AG04449 (cell line): ENCODE results near the gene MAML1.

ENCODE experiments used
- CTCF ChIA-PET: fragments of 350-600 bp; formaldehyde crosslinking; extraction: SDS; loops from one replicate; lab custom pipeline; 2021; ENCODE audit warnings: antibody characterized with exemption; lab: Yijun Ruan, JAX
- POLR2A ChIA-PET: fragments of 400-600, 350-600 bp; formaldehyde crosslinking; extraction: SDS; loops from one replicate; lab custom pipeline; 2020; ENCODE audit warnings: antibody characterized with exemption, inconsistent platforms; lab: Yijun Ruan, JAX
- DNase-seq: peaks from one replicate; pipeline ENCODE4 v3.0.0-alpha.2; 2010; ENCODE audit warnings: low read depth, low spot score
- H3K4me3 ChIP-seq: 2 replicates; pipeline ENCODE4 v1.5.1; 2011; ENCODE audit warnings: low read depth, mild to moderate bottlenecking, control low read depth, low read length
- TF ChIP-seq, protein P1 (sequence below): IDR thresholded peaks from one replicate; pipeline ENCODE4 v1.5.1; 2011; ENCODE audit warnings: mild to moderate bottlenecking, moderate library complexity, low read length, control low read depth, inconsistent platforms; ENCODE audit not compliant: insufficient read depth; ENCODE audit errors: missing control alignments

The MAML1 gene

DNA sequence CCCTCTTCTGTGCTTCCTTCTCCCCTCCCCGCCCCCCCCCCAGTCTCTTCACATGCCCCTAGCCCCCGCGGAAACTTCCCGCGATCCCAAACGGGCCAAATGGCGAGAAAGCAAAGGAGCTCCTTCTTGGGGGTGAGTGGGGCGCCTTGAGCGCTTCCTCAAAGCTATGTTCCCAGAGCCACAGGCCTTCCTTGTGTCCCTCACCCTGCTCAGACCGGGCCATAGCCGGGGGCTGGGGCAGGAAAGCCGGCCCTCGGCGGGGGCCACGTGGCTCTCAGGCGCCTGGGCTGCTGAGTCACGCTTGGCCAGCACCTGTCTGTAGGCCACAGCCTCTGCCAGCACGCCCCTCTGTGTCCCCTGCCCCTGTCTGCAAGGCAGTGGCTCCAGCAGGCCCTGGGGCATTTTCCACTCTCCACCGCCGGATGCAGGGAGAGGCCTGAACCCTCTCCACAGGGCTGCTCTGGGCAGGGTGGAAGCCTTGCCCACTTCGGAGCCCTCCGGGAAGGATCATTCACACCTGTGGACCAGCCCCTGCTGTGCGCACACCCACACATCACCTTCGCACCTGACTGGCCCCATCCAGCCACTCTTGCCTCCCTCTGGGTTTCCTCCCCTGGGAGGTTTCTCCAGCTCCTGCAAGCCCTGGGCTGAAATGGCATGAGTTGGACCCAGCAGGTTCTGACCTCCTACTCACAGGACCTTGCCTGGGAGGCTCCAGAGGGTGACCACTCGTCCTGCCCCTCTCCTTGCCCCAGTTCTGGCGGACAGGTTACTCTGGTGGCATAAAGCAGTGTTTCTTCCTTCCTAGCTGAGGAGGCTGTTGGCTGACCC lies 86.9 kb downstream of the MAML1 start:
- CTCF ChIA-PET: interaction anchor here (0.6 to 1.6 kb wide), 5 partner anchors 17 to 205 kb away, joined by 3 to 9 read pairs (median 4); no protein-coding TSS in a partner anchor
- TF ChIP-seq, protein P1, sequence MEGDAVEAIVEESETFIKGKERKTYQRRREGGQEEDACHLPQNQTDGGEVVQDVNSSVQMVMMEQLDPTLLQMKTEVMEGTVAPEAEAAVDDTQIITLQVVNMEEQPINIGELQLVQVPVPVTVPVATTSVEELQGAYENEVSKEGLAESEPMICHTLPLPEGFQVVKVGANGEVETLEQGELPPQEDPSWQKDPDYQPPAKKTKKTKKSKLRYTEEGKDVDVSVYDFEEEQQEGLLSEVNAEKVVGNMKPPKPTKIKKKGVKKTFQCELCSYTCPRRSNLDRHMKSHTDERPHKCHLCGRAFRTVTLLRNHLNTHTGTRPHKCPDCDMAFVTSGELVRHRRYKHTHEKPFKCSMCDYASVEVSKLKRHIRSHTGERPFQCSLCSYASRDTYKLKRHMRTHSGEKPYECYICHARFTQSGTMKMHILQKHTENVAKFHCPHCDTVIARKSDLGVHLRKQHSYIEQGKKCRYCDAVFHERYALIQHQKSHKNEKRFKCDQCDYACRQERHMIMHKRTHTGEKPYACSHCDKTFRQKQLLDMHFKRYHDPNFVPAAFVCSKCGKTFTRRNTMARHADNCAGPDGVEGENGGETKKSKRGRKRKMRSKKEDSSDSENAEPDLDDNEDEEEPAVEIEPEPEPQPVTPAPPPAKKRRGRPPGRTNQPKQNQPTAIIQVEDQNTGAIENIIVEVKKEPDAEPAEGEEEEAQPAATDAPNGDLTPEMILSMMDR: no peak
- POLR2A ChIA-PET: interaction anchor here (1.0 to 2.6 kb wide), 8 partner anchors 8 to 511 kb away, joined by 3 to 15 read pairs (median 8); partner anchors contain the start of genes HNRNPH1, MAML1 and MGAT4B
- no peak for DNase-seq
- H3K4me3 ChIP-seq: no peak overlapping the region; the same call in 1 of the 2 replicates

DNA sequence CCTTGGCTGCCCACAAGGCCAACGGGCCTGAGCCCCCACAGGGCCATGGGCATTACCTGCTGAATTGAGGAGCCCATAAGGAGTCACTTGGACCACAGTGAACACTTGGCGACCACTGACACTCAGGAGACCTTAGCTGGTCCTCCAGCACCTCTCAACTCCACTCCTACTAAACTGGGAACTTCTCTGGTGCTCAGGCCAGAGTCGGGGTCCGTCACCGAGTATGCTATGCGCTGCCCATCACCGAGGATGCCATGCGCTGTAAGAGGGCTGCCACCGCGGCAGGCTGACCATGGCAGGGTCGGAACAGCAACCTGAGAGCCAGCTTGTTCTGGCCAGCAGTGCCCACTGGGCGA lies 87.5 kb downstream of the MAML1 start:
- TF ChIP-seq, protein P1: no peak
- no peak for DNase-seq
- peak overlapping the region; percentile 86 for H3K4me3 ChIP-seq
- ChIA-PET CTCF (interaction anchor here (1.6 kb wide), 1 partner anchor 24 kb away, joined by 9 read pairs; no protein-coding TSS in a partner anchor), POLR2A (interaction anchor here (0.5 to 2.6 kb wide), 15 partner anchors 9 to 511 kb away, joined by 3 to 15 read pairs (median 4); partner anchors contain the start of genes HNRNPH1, MAML1 and MGAT4B)

DNA sequence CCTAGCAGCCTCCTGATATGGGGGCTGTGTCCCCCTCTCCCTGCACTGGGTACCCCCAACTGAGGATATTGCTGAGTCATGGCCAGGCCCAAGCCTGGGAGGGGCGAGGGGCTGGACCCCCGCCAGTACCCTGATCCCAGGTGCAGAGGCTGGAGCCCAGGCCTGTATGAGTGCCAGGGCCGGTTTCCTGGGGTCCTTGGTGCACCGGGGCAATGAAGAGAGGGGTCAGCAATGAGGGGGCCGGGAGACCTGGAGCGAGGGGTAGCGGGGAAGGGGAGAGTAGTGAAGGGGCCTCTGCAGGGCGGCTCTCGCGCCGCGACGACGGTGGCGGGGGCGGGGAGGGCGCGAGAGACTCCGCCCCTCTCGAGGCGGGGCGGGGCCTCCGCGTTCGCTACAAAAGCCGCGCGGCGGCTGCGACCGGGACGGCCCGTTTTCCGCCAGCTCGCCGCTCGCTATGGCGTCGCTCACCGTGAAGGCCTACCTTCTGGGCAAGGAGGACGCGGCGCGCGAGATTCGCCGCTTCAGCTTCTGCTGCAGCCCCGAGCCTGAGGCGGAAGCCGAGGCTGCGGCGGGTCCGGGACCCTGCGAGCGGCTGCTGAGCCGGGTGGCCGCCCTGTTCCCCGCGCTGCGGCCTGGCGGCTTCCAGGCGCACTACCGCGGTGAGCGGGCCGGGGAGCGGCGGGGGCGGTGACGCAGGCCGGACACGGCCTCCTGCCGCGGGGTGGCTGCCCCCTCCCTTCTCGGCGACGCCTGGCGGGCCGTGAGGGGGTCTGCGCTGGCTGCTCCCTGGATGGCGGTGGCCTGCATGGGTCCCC lies 88.1 kb downstream of the MAML1 start, which contains the start of gene SQSTM1:
SQSTM1 (plus strand) TSS at position 423 of the 815 bp plus-strand sequence; CDS start at position 455, 32 bp downstream.
- peak within 1 kb of the TSS; percentile 86 for H3K4me3 ChIP-seq
- ChIA-PET POLR2A (interaction anchor here (0.5 to 2.6 kb wide), 16 partner anchors 9 to 510 kb away, joined by 3 to 15 read pairs (median 4); partner anchors contain the start of genes HNRNPH1, MAML1 and MGAT4B), CTCF (interaction anchor here (1.6 kb wide), 1 partner anchor 24 kb away, joined by 9 read pairs; no protein-coding TSS in a partner anchor)
- TF ChIP-seq, protein P1: peak; percentile 2
- DNase-seq: no peak

GRCh38 chr5:179821298-179822058 lies 88.9 kb downstream of the MAML1 start:
- TF ChIP-seq, protein P1: no peak
- ChIA-PET POLR2A (interaction anchor here (0.6 to 2.6 kb wide), 9 partner anchors 10 to 59 kb away, joined by 3 to 15 read pairs (median 6); partner anchors contain the start of gene MGAT4B), CTCF (interaction anchor here (0.9 to 1.8 kb wide), 2 partner anchors 16 to 25 kb away, joined by 5 to 6 read pairs; no protein-coding TSS in a partner anchor)
- peak overlapping the region; percentile 86 for H3K4me3 ChIP-seq
- peak; percentile 60 for DNase-seq

- no peak for DNase-seq
- ChIA-PET POLR2A (interaction anchor here (0.6 to 1.8 kb wide), 4 partner anchors 11 to 25 kb away, joined by 3 to 6 read pairs (median 3); no protein-coding TSS in a partner anchor), CTCF (interaction anchor here (0.9 to 1.8 kb wide), 2 partner anchors 15 to 25 kb away, joined by 5 to 6 read pairs; no protein-coding TSS in a partner anchor)
Measured at GRCh38 chr5:179822059-179822432, 89.4 kb downstream of the MAML1 start.

More at GRCh38 chr5:179822059-179822432, 89.4 kb downstream of the MAML1 start:
- TF ChIP-seq, protein P1: no peak
- peak overlapping the region; percentile 86 for H3K4me3 ChIP-seq
